ENCODE data around the gene TTC31.

The TTC31 gene

DNA sequence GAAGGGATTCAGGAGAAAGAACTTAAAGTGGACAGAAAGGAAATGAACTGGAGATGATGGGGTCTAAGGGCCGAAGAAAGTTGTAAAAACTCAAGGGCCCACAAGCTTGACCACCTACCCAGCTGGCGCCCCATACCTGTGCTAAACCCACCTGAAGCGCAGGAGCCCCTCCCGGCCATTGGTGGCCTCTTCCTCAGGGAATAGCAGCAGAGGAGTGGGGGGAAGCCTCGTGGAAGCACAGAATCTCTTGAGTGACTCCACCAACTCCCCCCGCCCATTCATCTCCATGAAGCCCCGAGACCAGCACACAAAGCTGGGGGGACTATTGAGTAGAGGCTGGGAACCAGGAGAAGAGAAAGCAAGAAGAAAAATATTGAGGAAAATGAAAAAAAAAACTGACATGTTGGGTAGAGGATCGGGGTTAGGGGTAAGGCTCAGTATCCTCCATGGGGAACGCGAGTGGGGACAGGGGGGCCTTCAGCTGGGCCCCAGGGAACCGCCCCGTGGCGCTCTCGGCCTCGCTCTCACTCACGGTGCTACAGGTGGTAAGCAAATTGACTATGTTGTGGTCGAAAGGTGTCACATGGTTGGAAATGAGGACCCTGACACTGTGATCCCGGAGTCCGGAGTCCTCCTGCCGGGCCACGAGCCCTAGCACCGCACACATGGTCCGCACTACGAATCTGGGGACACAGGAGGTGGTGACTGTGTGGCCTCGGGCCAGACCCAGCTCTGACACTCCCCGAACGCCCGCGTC, 45.9 kb downstream of the TTC31 start:
- Histone ChIP-seq H3K27ac (peak overlapping the region; percentile 91 to 99 (median 97)), H3K27me3 (no peaks in the 10 kb centered on the region), H3K4me3 (peak overlapping the region; percentile 81 to 94 (median 86)), H3K36me3 (peaks cover 39 to 56% (median 48%) of the 10 kb centered on the region in 11 experiments), H3K4me1 (peaks cover 26 to 54% (median 49%) of the 10 kb centered on the region in 10 experiments), H4K20me1 (peaks cover 0 to 27% (median 16%) of the 10 kb centered on the region in 11 experiments; a peak in 10 of 22 replicates), H3K9ac (peak overlapping the region; percentile 88 to 99 (median 97)), H3K9me3 (replicated peaks in 1 of 11) (0 out of 22 replicates have a peak, but pooled peaks cover 0 to 6% (median 0%) of the 10 kb centered on the region in 11 experiments), H3K4me2 (peak overlapping the region; percentile 93 to 99 (median 98))
- TF ChIP-seq Cebpa-rat (IDR thresholded peaks at IDR 0.05), result no peak

DNA sequence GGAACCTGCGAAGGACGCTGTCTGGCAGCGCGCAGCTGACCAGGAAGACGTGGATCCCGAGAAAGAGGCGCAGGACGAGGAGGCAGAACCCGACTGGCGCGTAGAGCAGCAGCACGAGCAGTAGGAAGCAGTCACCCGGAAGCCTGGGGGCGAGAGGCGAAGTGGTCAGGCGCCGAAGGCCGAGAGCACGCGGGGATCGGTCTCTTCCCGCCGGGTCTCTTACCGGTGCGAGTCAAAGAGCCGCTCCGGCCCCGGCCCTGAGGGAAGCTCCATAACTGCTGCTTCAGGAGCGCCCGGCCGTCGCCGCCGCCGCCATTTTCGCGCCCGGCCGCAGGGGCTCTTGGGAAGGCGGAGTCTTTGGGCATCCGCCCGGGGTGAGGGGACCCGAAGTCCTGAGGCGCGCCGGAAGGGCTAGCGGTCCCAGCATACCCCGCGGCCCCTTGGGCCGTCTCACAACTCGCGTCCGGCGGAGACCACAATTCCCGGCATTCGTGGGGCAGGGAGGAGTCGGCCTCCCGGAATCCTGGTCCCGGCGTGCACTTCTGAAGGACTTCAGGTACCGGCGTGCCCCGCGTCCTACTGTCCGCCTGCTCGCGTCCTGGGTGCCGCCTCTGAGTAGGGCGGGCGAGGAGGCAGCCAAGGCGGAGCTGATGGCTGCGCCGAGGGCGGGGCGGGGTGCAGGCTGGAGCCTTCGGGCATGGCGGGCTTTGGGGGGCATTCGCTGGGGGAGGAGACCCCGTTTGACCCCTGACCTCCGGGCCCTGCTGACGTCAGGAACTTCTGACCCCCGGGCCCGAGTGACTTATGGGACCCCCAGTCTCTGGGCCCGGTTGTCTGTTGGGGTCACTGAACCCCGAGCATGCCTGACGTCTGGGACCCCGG, 46.7 kb downstream of the TTC31 start, which contains the start of the genes AUP1 and HTRA2:
Gene AUP1, minus strand, starts transcription at position 350 of the 882 bp plus-strand sequence. Its CDS starts 77 bp downstream, at position 273.
Gene HTRA2, plus strand, starts transcription at position 577 of the 882 bp plus-strand sequence. Its CDS starts 74 bp downstream, at position 651.
- peaks cover 0 to 27% (median 16%) of the 10 kb centered on the region in 11 experiments; a peak in 10 of 22 replicates for H4K20me1 ChIP-seq
- peak within 1 kb of the TSS; percentile 81 to 94 (median 86) for H3K4me3 ChIP-seq
- peaks cover 47 to 61% (median 52%) of the 10 kb centered on the region in 11 experiments for H3K36me3 ChIP-seq
- no peaks in the 10 kb centered on the region for H3K27me3 ChIP-seq
- H3K9ac ChIP-seq, result peak within 1 kb of the TSS; percentile 88 to 99 (median 97)
- peaks cover 26 to 55% (median 49%) of the 10 kb centered on the region in 10 experiments for H3K4me1 ChIP-seq
- H3K27ac ChIP-seq, result peak within 1 kb of the TSS; percentile 91 to 99 (median 97)
- no peak for TF ChIP-seq Cebpa-rat (IDR thresholded peaks at IDR 0.05)
- H3K9me3 ChIP-seq (replicated peaks in 1 of 11), result 0 out of 22 replicates have a peak, but pooled peaks cover 0 to 6% (median 0%) of the 10 kb centered on the region in 11 experiments
- peak within 1 kb of the TSS; percentile 94 to 99 (median 98) for H3K4me2 ChIP-seq

DNA sequence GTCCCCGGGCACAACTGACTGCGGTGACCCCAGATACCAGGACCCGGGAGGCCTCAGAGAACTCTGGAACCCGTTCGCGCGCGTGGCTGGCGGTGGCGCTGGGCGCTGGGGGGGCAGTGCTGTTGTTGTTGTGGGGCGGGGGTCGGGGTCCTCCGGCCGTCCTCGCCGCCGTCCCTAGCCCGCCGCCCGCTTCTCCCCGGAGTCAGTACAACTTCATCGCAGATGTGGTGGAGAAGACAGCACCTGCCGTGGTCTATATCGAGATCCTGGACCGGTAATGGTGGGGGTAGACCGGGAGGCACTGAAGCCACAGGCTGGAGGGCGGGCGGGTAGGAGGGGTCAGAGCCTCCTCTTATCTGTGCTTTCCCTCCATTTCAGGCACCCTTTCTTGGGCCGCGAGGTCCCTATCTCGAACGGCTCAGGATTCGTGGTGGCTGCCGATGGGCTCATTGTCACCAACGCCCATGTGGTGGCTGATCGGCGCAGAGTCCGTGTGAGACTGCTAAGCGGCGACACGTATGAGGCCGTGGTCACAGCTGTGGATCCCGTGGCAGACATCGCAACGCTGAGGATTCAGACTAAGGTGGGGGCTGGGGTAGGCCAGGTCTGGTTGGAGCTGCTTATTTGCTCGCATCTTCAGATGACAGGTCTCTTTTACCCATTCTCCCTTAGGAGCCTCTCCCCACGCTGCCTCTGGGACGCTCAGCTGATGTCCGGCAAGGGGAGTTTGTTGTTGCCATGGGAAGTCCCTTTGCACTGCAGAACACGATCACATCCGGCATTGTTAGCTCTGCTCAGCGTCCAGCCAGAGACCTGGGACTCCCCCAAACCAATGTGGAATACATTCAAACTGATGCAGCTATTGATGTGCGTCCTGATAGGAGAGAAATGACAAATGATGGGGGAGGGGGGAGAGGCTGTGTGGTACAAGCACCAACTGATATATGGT, 47.6 kb downstream of the TTC31 start:
- H3K36me3 ChIP-seq, result peaks cover 45 to 56% (median 49%) of the 10 kb centered on the region in 11 experiments
- peak overlapping the region; percentile 90 to 99 (median 97) for H3K4me2 ChIP-seq
- no peaks in the 10 kb centered on the region for H3K27me3 ChIP-seq
- peak overlapping the region; percentile 60 to 99 (median 97); a peak in 21 of 22 replicates for H3K27ac ChIP-seq
- H3K4me3 ChIP-seq, result peak overlapping the region; percentile 81 to 94 (median 86)
- H3K9ac ChIP-seq, result peak overlapping the region; percentile 88 to 99 (median 97)
- H3K4me1 ChIP-seq, result peaks cover 26 to 54% (median 49%) of the 10 kb centered on the region in 10 experiments
- no peak for TF ChIP-seq Cebpa-rat (IDR thresholded peaks at IDR 0.05)
- peaks cover 0 to 27% (median 16%) of the 10 kb centered on the region in 11 experiments; a peak in 10 of 22 replicates for H4K20me1 ChIP-seq
- 0 out of 22 replicates have a peak, but pooled peaks cover 0 to 6% (median 0%) of the 10 kb centered on the region in 11 experiments for H3K9me3 ChIP-seq (replicated peaks in 1 of 11)

DNA sequence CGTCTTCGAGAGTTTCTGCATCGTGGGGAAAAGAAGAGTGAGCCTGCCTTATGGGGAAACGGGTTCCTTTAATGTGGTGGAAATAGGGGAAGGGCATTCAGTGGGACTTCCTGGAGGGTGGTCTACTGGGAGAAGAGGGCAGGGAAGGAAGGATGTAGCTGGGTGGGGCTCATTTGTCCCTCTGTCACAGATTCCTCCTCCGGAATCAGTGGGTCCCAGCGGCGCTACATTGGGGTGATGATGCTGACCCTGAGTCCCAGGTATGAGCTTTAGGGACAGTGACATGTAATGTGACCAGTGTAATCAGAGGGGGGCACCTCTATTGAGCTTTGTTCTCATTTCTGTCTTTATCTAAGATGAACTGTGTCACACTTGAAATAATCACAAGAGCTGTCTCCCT, 48.8 kb downstream of the TTC31 start:
- Histone ChIP-seq H3K4me1 (peaks cover 26 to 45% (median 42%) of the 10 kb centered on the region in 10 experiments), H3K4me3 (peak overlapping the region; percentile 81 to 94 (median 86)), H4K20me1 (peaks cover 0 to 27% (median 16%) of the 10 kb centered on the region in 11 experiments; a peak in 10 of 22 replicates), H3K4me2 (peak overlapping the region; percentile 90 to 99 (median 97)), H3K27me3 (no peaks in the 10 kb centered on the region), H3K9me3 (replicated peaks in 1 of 11) (0 out of 22 replicates have a peak, but pooled peaks cover 0 to 6% (median 0%) of the 10 kb centered on the region in 11 experiments), H3K27ac (peak overlapping the region in 10 of 11 experiments; percentile 29 to 99 (median 97); a peak in 18 of 22 replicates), H3K36me3 (peaks cover 34 to 44% (median 39%) of the 10 kb centered on the region in 11 experiments), H3K9ac (peak overlapping the region; percentile 88 to 99 (median 97))
- no peak for TF ChIP-seq Cebpa-rat (IDR thresholded peaks at IDR 0.05)

DNA sequence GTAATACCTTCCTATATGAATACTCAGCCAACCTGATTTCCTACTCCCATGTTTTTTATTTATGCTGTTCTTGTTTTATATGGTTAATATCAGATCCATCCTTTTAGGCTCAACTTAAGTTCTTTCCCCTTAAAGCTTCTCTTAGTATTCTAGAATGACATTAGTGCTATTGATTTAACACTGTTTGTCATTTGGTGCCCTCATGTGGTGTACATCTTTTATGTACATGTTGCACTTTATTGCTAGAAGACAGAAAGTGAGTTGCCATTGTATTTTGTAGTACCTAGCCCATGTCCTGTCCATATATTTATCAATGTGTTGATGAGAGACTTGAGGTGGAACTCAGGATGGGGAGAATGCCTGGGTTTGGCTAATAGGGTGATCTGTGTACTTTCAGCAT, 49.3 kb downstream of the TTC31 start:
- H3K27ac ChIP-seq, result peak overlapping the region in 6 of 11 experiments; percentile 29 to 99 (median 96); a peak in 11 of 22 replicates
- H3K4me2 ChIP-seq, result peak overlapping the region; percentile 90 to 99 (median 97)
- TF ChIP-seq Cebpa-rat (IDR thresholded peaks at IDR 0.05), result no peak
- peaks cover 0 to 21% (median 16%) of the 10 kb centered on the region in 11 experiments; a peak in 9 of 22 replicates for H4K20me1 ChIP-seq
- H3K36me3 ChIP-seq, result peaks cover 28 to 39% (median 34%) of the 10 kb centered on the region in 11 experiments
- H3K4me3 ChIP-seq, result peak overlapping the region in 8 of 10 experiments; percentile 81 to 94 (median 88); a peak in 17 of 20 replicates
- H3K9ac ChIP-seq, result peak overlapping the region in 10 of 11 experiments; percentile 88 to 99 (median 96); a peak in 15 of 22 replicates
- H3K27me3 ChIP-seq, result no peaks in the 10 kb centered on the region
- 0 out of 22 replicates have a peak, but pooled peaks cover 0 to under 1% (median 0%) of the 10 kb centered on the region in 11 experiments for H3K9me3 ChIP-seq (replicated peaks in 1 of 11)
- H3K4me1 ChIP-seq, result peaks cover 26 to 39% (median 37%) of the 10 kb centered on the region in 10 experiments

DNA sequence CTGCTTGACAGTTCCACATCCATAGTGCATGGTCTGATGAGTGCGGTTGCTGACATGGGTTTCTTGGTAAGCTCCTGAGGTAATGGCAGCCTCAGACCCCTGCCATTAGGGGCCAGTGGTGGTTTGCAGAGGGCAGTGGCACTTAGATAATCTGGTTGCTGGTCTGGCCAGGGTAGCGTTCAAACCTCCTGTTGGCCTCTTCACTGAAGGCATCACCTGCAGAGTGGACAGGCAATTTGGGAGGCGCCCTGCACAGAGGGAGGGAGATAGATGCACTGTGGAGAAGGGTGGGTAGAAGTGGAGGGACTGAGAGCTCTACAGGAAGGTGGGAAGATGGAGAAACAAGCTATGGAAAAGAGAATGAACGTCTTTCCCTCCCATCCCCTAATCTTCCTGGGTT, 50.6 kb downstream of the TTC31 start:
- peaks cover 16 to 26% (median 22%) of the 10 kb centered on the region in 11 experiments for H3K36me3 ChIP-seq
- H3K27ac ChIP-seq, result no peak overlapping the region
- H4K20me1 ChIP-seq, result peaks cover 0 to 13% (median 4%) of the 10 kb centered on the region in 11 experiments; a peak in 8 of 22 replicates
- no peak overlapping the region for H3K4me3 ChIP-seq
- no peak for TF ChIP-seq Cebpa-rat (IDR thresholded peaks at IDR 0.05)
- H3K9ac ChIP-seq, result no peak overlapping the region
- no peak overlapping the region for H3K4me2 ChIP-seq
- H3K9me3 ChIP-seq (replicated peaks in 1 of 11), result no peaks in the 10 kb centered on the region
- H3K27me3 ChIP-seq, result no peaks in the 10 kb centered on the region
- H3K4me1 ChIP-seq, result peaks cover 17 to 27% (median 24%) of the 10 kb centered on the region in 10 experiments

DNA sequence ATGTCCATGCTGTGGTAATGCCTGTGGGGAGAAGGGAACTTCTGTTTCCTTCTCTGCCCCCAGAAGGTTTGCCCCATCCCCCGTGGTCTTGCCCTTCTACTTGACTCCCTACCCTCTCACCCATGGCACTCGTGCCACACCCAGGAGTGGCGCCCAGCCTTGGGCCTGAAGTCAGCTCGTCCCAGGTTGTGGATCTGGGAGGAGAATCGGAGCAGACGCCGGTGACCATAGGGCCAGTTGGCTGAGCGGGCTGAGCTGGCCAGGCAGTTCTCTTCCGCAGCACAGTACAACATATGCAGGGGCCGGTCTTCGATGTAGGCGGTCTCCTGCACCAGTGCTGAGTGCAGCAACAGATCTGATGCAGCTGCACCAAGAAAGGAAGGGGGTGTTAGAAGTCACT, 51.5 kb downstream of the TTC31 start:
- no peaks in the 10 kb centered on the region for H3K9me3 ChIP-seq (replicated peaks in 1 of 11)
- no peak overlapping the region for H3K4me2 ChIP-seq
- H3K36me3 ChIP-seq, result peaks cover 15 to 25% (median 21%) of the 10 kb centered on the region in 11 experiments
- no peak overlapping the region for H3K27ac ChIP-seq
- peaks cover 22 to 32% (median 29%) of the 10 kb centered on the region in 10 experiments for H3K4me1 ChIP-seq
- H3K9ac ChIP-seq, result no peak overlapping the region
- H3K4me3 ChIP-seq, result no peak overlapping the region
- H4K20me1 ChIP-seq, result peaks cover 0 to 5% (median 0%) of the 10 kb centered on the region in 11 experiments; a peak in 3 of 22 replicates
- no peaks in the 10 kb centered on the region for H3K27me3 ChIP-seq
- TF ChIP-seq Cebpa-rat (IDR thresholded peaks at IDR 0.05), result no peak

Data from BLaER1 treated with 17β-estradiol and CSF1 and Interleukin-3, amounts not matched to agents 10 nM and 100 nM (cell line).